Endothelial cell of umbilical vein (primary cell): ENCODE measurements around the gene ABCA9. TPM values are rescaled to one million over a fixed set of nuclear protein-coding genes. Genes with fewer than 3 reads are reported as not detected.

Experiments
- BruUV-seq: library from RNA; stranded (reverse); fragments of 400-500 nt; replicated peaks from 2 replicates; lab custom pipeline; 2021; lab: Mats Ljungman, UMichigan
- CTCF ChIA-PET: fragments of 300-600, 350-600 bp; sonication (Branson Sonifier 250); formaldehyde crosslinking; loops from one replicate; lab custom pipeline; 2021; ENCODE audit warnings: antibody characterized with exemption, inconsistent platforms; lab: Charles Lee
- POLR2A ChIA-PET: fragments of 300-600, 350-600 bp; sonication (Branson Sonifier 250); formaldehyde crosslinking; loops from one replicate; lab custom pipeline; 2021; ENCODE audit warnings: antibody characterized with exemption, inconsistent platforms; lab: Charles Lee
- DNase-seq: peaks from one replicate; pipeline ENCODE4 v3.0.0-alpha.2; 2011; ENCODE audit warnings: low read depth, low spot score
- FAIRE-seq: peaks from 2 replicates; lab custom pipeline; 2011; peaks lifted over from hg19 to GRCh38; lab: Jason Lieb, UNC
- H2AFZ ChIP-seq: 2 replicates; pipeline ENCODE4 v1.6.0; 2012; ENCODE audit warnings: low read depth, low read length, control low read depth, inconsistent platforms
- H3K27ac ChIP-seq: 2 replicates; pipeline ENCODE4 v1.5.1; 2011; ENCODE audit warnings: low read depth, mild to moderate bottlenecking, control low read depth, low read length, moderate library complexity; ENCODE audit not compliant: insufficient read depth
- H3K27me3 ChIP-seq, 2 experiments: 2 replicates each; pipeline versions ENCODE4 v1.6.0 to v1.6.1; 2011; ENCODE audit warnings: low read length in 2 of 2, mixed read lengths in 1 of 2; ENCODE audit not compliant: control insufficient read depth in 2 of 2, insufficient read depth in 2 of 2
- H3K36me3 ChIP-seq, 2 experiments: 2 replicates in 1 of 2; 3 replicates in 1 of 2; pipeline ENCODE4 v1.5.1; 2011; ENCODE audit warnings: low read length in 2 of 2, mild to moderate bottlenecking in 1 of 2, moderate library complexity in 1 of 2; ENCODE audit not compliant: control insufficient read depth in 2 of 2, insufficient read depth in 2 of 2; ENCODE audit errors: extremely low read depth in 1 of 2
- H3K4me1 ChIP-seq: 3 replicates; pipeline ENCODE4 v1.5.1; 2011; ENCODE audit warnings: mild to moderate bottlenecking, low read length; ENCODE audit not compliant: control insufficient read depth, insufficient read depth; ENCODE audit errors: extremely low read depth
- H3K4me2 ChIP-seq: 2 replicates; pipeline ENCODE4 v1.6.1; 2011; ENCODE audit warnings: low read length, control low read depth, mixed read lengths; ENCODE audit not compliant: insufficient read depth
- H3K4me3 ChIP-seq, 3 experiments: fragments of 200-600 bp in 1 of 3; sonication (generic), shearing (Covaris generic) in 1 of 3; replicated peaks in 1 of 3; 2 replicates each; pipeline ENCODE4 v1.5.1; 2011 to 2016; ENCODE audit warnings: control low read depth in 3 of 3, low read length in 3 of 3, mild to moderate bottlenecking in 2 of 3, inconsistent platforms in 1 of 3, low read depth in 1 of 3, moderate library complexity in 1 of 3; ENCODE audit not compliant: insufficient read depth in 1 of 3
- H3K79me2 ChIP-seq: 2 replicates; pipeline ENCODE4 v1.6.0; 2012; ENCODE audit warnings: low read length, inconsistent platforms; ENCODE audit not compliant: control insufficient read depth, insufficient read depth
- H3K9ac ChIP-seq: replicated peaks from 2 replicates; pipeline ENCODE3; 2011; ENCODE audit warnings: low read length, control low read depth; ENCODE audit not compliant: insufficient read depth; ENCODE audit errors: extremely low read depth
- H3K9me1 ChIP-seq: replicated peaks from 3 replicates; pipeline ENCODE4 v1.6.0; 2011; ENCODE audit warnings: mild to moderate bottlenecking, low read length; ENCODE audit not compliant: control insufficient read depth, insufficient read depth; ENCODE audit errors: extremely low read depth
- H3K9me3 ChIP-seq: replicated peaks from 2 replicates; pipeline ENCODE4 v1.5.1; 2012; ENCODE audit warnings: low read length, inconsistent platforms; ENCODE audit not compliant: control insufficient read depth, insufficient read depth
- H4K20me1 ChIP-seq: replicated peaks from 2 replicates; pipeline ENCODE3; 2011; ENCODE audit warnings: mild to moderate bottlenecking, low read length; ENCODE audit not compliant: control insufficient read depth, insufficient read depth; ENCODE audit errors: extremely low read depth
- EZH2 ChIP-seq: IDR thresholded peaks from 2 replicates; pipeline ENCODE4 v1.6.1; 2012; ENCODE audit warnings: borderline replicate concordance, low read depth, mild to moderate bottlenecking, moderate library complexity, low read length, inconsistent platforms; ENCODE audit not compliant: severe bottlenecking
- FOS ChIP-seq: IDR thresholded peaks from 2 replicates; pipeline ENCODE4 v1.6.1; 2011; ENCODE audit warnings: mild to moderate bottlenecking, low read length, moderate library complexity, borderline replicate concordance; ENCODE audit not compliant: insufficient read depth
- GATA2 ChIP-seq: IDR thresholded peaks from 2 replicates; pipeline ENCODE4 v1.7.0; 2011; ENCODE audit warnings: low read depth, mild to moderate bottlenecking, moderate library complexity, mixed read lengths, low read length; ENCODE audit not compliant: insufficient read length, insufficient read depth
- MYC ChIP-seq: IDR thresholded peaks from one replicate; pipeline ENCODE4 v1.6.1; 2011; ENCODE audit warnings: mild to moderate bottlenecking, low read depth, low read length
- POLR2A ChIP-seq: IDR thresholded peaks from 2 replicates; pipeline ENCODE4 v1.6.1; 2012; ENCODE audit warnings: low read depth, mild to moderate bottlenecking, control low read depth, low read length
- POLR2AphosphoS5 ChIP-seq: IDR thresholded peaks from 2 replicates; pipeline ENCODE4 v1.6.1; 2012; ENCODE audit warnings: low read depth, mild to moderate bottlenecking, control low read depth, low read length, moderate library complexity; ENCODE audit not compliant: insufficient read depth
- dilution Hi-C: fragments of 300-500 bp; cut with MboI; formaldehyde crosslinking; loops from one replicate; pipeline ENCODE4 v1.15.0; 2019; ENCODE audit warnings: low sequenced_read_pairs; ENCODE audit not compliant: extremely low pct_ligation_motif_present
- intact Hi-C: fragments of 100-400 bp; cut with micrococcal nuclease; formaldehyde crosslinking; loops from one replicate; pipeline ENCODE4 v1.10.0; 2022
- polyA plus RNA-seq, 4 experiments: library from polyadenylated mRNA; depleted of rRNA in 3 of 4; stranded (reverse) in 3 of 4; unstranded in 1 of 4; fragments of >200 nt; gene quantifications; 2 replicates each; pipeline versions ENCODE4 v1.2.1 to v1.2.3, GENCODE V29; 2011 to 2012; ENCODE audit warnings: missing spikeins in 1 of 4
- total RNA-seq: library from RNA; stranded (reverse); gene quantifications from 2 replicates; pipeline ENCODE4 v1.2.3, GENCODE V29; 2021
- TF ChIP-seq, protein P1 (sequence below), 2 donors: IDR thresholded peaks; 1 replicate in 1 of 2; 2 replicates in 1 of 2; pipeline ENCODE4 v1.5.1; 2011; ENCODE audit warnings: low read length in 2 of 2, mild to moderate bottlenecking in 2 of 2, moderate library complexity in 2 of 2, control low read depth in 1 of 2, inconsistent platforms in 1 of 2, low read depth in 1 of 2; ENCODE audit not compliant: insufficient read depth in 1 of 2; ENCODE audit errors: extremely low read depth in 1 of 2
- TF ChIP-seq, protein P2 (sequence below): IDR thresholded peaks from 2 replicates; pipeline ENCODE4 v1.6.1; 2011; ENCODE audit not compliant: insufficient read depth, insufficient read length

ABCA9 gene
- total and polyA plus RNA-seq, 2 donors (not counting 3 experiments of a cell fraction or from before 2014, with no cell fraction given), result 2.7 to 7.7 TPM

DNA sequence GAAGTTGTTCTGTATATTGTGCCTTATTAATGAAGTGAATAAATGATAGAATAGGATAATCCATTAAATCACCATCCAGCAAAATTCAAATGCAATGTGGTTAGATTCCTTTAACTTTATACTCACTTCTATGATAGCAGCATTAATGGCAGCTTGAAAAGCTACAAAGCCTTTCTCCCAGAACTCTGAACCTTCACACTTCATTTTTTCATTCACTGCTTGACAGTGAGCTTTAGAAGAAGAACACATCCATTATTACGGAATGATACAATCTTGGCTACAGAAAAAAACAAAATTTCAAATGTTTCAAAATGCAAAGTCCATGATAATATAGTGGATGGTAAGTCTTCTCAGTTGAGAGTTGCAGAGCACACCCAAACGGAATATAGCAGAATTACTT lies 16.4 kb downstream of the ABCA9 start:
- Histone ChIP-seq H3K9ac (no peak overlapping the region), H3K4me1 (peaks cover 33% of the 10 kb centered on the region), H3K27ac (no peak overlapping the region), H3K36me3 (peaks cover 0 to 3% of the 10 kb centered on the region in 2 experiments), H2AFZ (no peak overlapping the region), H4K20me1 (no peaks in the 10 kb centered on the region), H3K4me2 (no peak overlapping the region), H3K27me3 (no peaks in the 10 kb centered on the region), H3K4me3 (no peak overlapping the region), H3K9me3 (no peaks in the 10 kb centered on the region), H3K79me2 (no peaks in the 10 kb centered on the region), H3K9me1 (no peaks in the 10 kb centered on the region)
- dilution Hi-C loops (no loop called here), intact Hi-C loops (no loop called here)
- BruUV-seq, result no TSS peak
- TF ChIP-seq POLR2AphosphoS5, result no peak
- no peak for TF ChIP-seq EZH2
- TF ChIP-seq POLR2A, result no peak
- no peak for TF ChIP-seq FOS
- TF ChIP-seq GATA2, result no peak
- TF ChIP-seq, protein P1, sequence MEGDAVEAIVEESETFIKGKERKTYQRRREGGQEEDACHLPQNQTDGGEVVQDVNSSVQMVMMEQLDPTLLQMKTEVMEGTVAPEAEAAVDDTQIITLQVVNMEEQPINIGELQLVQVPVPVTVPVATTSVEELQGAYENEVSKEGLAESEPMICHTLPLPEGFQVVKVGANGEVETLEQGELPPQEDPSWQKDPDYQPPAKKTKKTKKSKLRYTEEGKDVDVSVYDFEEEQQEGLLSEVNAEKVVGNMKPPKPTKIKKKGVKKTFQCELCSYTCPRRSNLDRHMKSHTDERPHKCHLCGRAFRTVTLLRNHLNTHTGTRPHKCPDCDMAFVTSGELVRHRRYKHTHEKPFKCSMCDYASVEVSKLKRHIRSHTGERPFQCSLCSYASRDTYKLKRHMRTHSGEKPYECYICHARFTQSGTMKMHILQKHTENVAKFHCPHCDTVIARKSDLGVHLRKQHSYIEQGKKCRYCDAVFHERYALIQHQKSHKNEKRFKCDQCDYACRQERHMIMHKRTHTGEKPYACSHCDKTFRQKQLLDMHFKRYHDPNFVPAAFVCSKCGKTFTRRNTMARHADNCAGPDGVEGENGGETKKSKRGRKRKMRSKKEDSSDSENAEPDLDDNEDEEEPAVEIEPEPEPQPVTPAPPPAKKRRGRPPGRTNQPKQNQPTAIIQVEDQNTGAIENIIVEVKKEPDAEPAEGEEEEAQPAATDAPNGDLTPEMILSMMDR (IDR thresholded peaks at IDR 0.05; ENCODE audit: extremely low read depth in 1 of 2, insufficient read depth in 1 of 2, low read depth in 1 of 2, low read length in 2 of 2), result no peak
- TF ChIP-seq, protein P2, sequence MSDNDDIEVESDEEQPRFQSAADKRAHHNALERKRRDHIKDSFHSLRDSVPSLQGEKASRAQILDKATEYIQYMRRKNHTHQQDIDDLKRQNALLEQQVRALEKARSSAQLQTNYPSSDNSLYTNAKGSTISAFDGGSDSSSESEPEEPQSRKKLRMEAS, result no peak
- TF ChIP-seq MYC, result no peak
- FAIRE-seq, result no peak
- no peak for DNase-seq
- ChIA-PET CTCF (no interaction called here), POLR2A (no interaction called here)
